Osteoblast (primary cell): ENCODE measurements around the gene RNF144A. TPM values are rescaled to one million over a fixed set of nuclear protein-coding genes. Genes with fewer than 3 reads are reported as not detected.

Experiments used
- DNase-seq: peaks from one replicate; pipeline ENCODE4 v3.0.0; 2011; ENCODE audit warnings: low spot score, mixed read lengths; ENCODE audit not compliant: insufficient read length; ENCODE audit errors: missing footprints
- H2AFZ ChIP-seq: 2 replicates; pipeline ENCODE4 v1.6.0; 2011; ENCODE audit warnings: mild to moderate bottlenecking, low read length
- H3K27ac ChIP-seq: 2 replicates; pipeline ENCODE4 v1.5.1; 2011; ENCODE audit warnings: mild to moderate bottlenecking, low read depth, low read length, moderate library complexity
- H3K27me3 ChIP-seq: 2 replicates; pipeline ENCODE4 v1.6.0; 2012; ENCODE audit warnings: mild to moderate bottlenecking, control low read depth, inconsistent platforms, low read length, moderate library complexity; ENCODE audit not compliant: insufficient read depth
- H3K36me3 ChIP-seq: 2 replicates; pipeline ENCODE4 v1.5.1; 2011; ENCODE audit warnings: mild to moderate bottlenecking, low read length, control low read depth, moderate library complexity; ENCODE audit not compliant: insufficient read depth
- H3K4me1 ChIP-seq: 2 replicates; pipeline ENCODE4 v1.5.1; 2011; ENCODE audit warnings: mild to moderate bottlenecking, low read length, control low read depth, moderate library complexity; ENCODE audit not compliant: insufficient read depth
- H3K4me2 ChIP-seq: 2 replicates; pipeline ENCODE4 v1.6.0; 2011; ENCODE audit warnings: mild to moderate bottlenecking, low read length; ENCODE audit not compliant: insufficient read depth
- H3K4me3 ChIP-seq: fragments of 200-600 bp; sonication (generic); 3 replicates; pipeline ENCODE4 v1.5.1; 2012; ENCODE audit warnings: mild to moderate bottlenecking, low read length, inconsistent platforms; ENCODE audit not compliant: insufficient read depth
- H3K79me2 ChIP-seq: 2 replicates; pipeline ENCODE4 v1.6.0; 2012; ENCODE audit warnings: mild to moderate bottlenecking, low read length, control low read depth, inconsistent platforms; ENCODE audit not compliant: insufficient read depth
- H3K9me3 ChIP-seq: 2 replicates; pipeline ENCODE4 v1.5.1; 2011; ENCODE audit warnings: low read depth, low read length, control low read depth
- H4K20me1 ChIP-seq: 2 replicates; pipeline ENCODE4 v1.6.0; 2012; ENCODE audit warnings: mild to moderate bottlenecking, low read length, control low read depth; ENCODE audit not compliant: insufficient read depth
- CTCF ChIP-seq: IDR thresholded peaks from 2 replicates; pipeline ENCODE4 v1.5.1; 2011; ENCODE audit warnings: mild to moderate bottlenecking, low read depth, low read length, moderate library complexity; ENCODE audit errors: extremely low read depth
- total RNA-seq: library from RNA; depleted of rRNA; stranded (reverse); fragments of >200 nt; gene quantifications from 2 replicates; pipeline ENCODE4 v1.2.3, GENCODE V29; 2012

Gene RNF144A
- total RNA-seq, 1 donor: 15.9 TPM

DNA sequence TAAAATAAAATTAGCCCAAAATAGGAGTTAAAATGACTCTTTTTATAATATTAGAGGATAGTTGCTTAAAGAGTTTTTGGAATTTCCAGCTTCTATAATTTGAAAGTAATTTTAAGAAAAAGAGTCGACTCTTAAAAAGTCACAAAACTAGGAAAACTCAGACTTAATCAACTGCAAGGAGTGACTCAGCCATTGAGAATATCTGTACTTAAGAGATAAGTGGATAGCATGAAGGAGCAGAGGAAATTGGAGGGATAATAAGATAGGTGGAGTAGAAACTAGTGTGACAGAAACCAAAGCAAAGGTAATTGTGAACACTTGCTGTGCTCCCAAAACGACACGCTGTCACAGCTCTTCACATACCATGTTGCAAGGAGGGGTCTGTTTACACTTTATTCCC is 31.2 kb upstream of the RNF144A start:
- no peak for TF ChIP-seq CTCF
- no peak overlapping the region for H2AFZ ChIP-seq
- no peaks in the 10 kb centered on the region for H3K4me1 ChIP-seq
- H3K79me2 ChIP-seq: no peaks in the 10 kb centered on the region
- H3K9me3 ChIP-seq: no peaks in the 10 kb centered on the region
- H3K27me3 ChIP-seq: no peaks in the 10 kb centered on the region
- no peak overlapping the region for H3K4me2 ChIP-seq
- no peak for DNase-seq
- no peaks in the 10 kb centered on the region for H3K36me3 ChIP-seq
- H4K20me1 ChIP-seq: no peaks in the 10 kb centered on the region
- no peak overlapping the region for H3K4me3 ChIP-seq
- no peak overlapping the region for H3K27ac ChIP-seq

GRCh38 chr2:6887751-6888192 is 29.4 kb upstream of the RNF144A start:
- Histone ChIP-seq H3K9me3 (no peaks in the 10 kb centered on the region), H3K27me3 (no peaks in the 10 kb centered on the region), H3K79me2 (no peaks in the 10 kb centered on the region), H3K4me1 (no peaks in the 10 kb centered on the region), H3K36me3 (no peaks in the 10 kb centered on the region), H2AFZ (no peak overlapping the region), H4K20me1 (no peaks in the 10 kb centered on the region), H3K4me3 (no peak overlapping the region), H3K4me2 (no peak overlapping the region), H3K27ac (no peak overlapping the region)
- TF ChIP-seq CTCF: no peak
- no peak for DNase-seq

DNA sequence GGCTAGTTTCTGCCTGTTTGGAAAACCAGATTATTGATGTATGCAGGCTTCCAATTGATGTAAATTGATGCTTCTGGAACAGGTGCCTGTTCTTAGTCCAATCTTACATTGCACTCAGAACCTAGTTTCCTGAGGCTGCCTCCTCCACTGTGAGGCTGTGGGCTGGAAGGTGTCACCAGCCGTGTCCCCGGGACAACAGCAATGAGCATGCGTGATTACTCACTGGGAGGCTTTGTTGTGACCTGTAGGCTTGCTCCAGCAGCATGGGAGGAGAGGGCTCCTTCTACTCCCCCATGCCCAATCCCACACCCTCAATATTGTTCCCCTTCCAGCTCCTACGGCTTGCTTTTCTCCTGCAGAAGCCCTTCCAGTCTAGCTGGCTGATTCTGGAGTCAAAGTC is 28.5 kb upstream of the RNF144A start:
- Histone ChIP-seq H3K9me3 (no peaks in the 10 kb centered on the region), H3K79me2 (no peaks in the 10 kb centered on the region), H2AFZ (no peak overlapping the region), H3K27ac (no peak overlapping the region), H3K4me1 (no peaks in the 10 kb centered on the region), H3K36me3 (no peaks in the 10 kb centered on the region), H3K27me3 (no peaks in the 10 kb centered on the region), H3K4me2 (no peak overlapping the region), H4K20me1 (no peaks in the 10 kb centered on the region), H3K4me3 (no peak overlapping the region)
- DNase-seq: no peak
- TF ChIP-seq CTCF: no peak

- H3K27me3 ChIP-seq: no peaks in the 10 kb centered on the region
- no peaks in the 10 kb centered on the region for H3K4me1 ChIP-seq
- H3K4me2 ChIP-seq: no peak overlapping the region
- no peak overlapping the region for H2AFZ ChIP-seq
- H3K79me2 ChIP-seq: no peaks in the 10 kb centered on the region
- no peaks in the 10 kb centered on the region for H4K20me1 ChIP-seq
- no peak for TF ChIP-seq CTCF
- DNase-seq: no peak
- H3K4me3 ChIP-seq: no peak overlapping the region
- H3K9me3 ChIP-seq: no peaks in the 10 kb centered on the region
- no peaks in the 10 kb centered on the region for H3K36me3 ChIP-seq
- no peak overlapping the region for H3K27ac ChIP-seq
These were observed 23.2 kb upstream of the RNF144A start for GRCh38 chr2:6893876-6894482.
